SHP77 (cell line): ENCODE data around the gene ENTPD6.
A peak's percentile ranks its signal among the peaks of the same experiment; 100 is the strongest.
"Not testable (repeated sequence)": the region's sequence is repeated elsewhere in the genome, so short reads cannot be mapped to it uniquely, and the experiment has no call there.

Source experiments
- DNase-seq, 2 experiments: peaks; one replicate each; lab custom pipeline; 2025; lab: John Stamatoyannopoulos, UW

The ENTPD6 gene

DNA sequence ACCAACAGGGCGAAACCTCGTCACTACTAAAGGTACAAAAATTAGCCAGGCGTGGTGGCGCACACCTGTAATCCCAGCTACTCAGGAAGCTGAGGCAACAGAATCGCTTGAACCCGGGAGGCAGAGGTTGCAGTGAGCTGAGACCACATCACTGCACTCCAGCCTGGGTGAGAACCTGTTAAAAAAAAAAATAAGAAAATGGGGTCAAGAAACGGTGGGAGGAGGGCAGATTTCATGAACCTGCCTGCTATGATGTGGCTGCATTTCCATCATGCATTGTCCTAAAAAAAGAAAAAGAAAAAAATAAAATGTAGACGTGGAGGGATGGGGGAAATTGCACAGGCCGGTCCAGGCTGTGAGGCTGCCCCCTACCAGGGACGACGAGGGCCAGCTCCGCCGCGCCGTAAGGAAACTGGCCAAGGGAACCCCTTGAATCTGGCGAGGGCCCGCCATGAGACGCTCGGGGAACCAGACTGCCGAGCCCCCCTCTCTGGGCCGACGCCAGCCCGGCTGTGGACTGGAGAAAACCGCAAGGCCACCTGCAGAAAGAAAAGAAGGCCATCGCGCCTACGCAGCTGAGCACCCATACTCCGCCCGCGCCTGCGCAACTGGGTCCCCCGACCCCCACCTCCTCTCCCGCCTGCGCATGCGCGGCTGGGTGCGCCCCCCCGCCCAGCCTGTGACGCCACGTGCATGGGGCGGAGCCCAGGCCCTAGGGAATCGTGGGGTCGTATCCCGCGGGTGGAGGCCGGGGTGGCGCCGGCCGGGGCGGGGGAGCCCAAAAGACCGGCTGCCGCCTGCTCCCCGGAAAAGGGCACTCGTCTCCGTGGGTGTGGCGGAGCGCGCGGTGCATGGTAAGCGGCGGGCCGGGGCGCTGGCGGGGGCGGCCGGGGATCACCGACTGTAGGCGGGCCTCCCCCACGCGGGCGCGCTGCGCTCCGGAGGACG is at the start of gene ENTPD6:
Gene ENTPD6 (plus strand): TSS at position 699 of the 948 bp plus-strand sequence. CDS start 10,825 bp downstream, outside the sequence.
- DNase-seq: peak; percentile 91 to 92

DNA sequence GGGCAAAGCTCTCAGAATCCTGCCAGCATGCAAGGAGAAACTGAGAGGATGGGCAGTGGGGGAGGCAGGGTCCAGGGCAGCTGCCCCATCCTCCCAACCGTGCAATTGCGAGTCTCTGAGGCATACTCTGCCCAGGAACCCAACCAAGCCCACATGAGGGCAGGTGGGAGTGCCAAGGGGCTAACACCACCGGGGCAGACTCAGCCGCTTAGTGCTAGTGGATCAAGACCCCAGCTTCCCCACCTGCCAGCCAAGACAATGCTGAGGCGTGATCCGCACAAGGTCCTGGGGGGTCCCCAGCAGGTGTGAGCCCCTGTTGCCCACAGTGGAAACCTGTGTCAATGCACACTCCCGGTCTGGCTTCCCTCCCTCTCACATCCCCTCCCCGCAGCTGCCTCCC is 48.5 kb upstream of the ENTPD6 start:
- DNase-seq: no peak

DNA sequence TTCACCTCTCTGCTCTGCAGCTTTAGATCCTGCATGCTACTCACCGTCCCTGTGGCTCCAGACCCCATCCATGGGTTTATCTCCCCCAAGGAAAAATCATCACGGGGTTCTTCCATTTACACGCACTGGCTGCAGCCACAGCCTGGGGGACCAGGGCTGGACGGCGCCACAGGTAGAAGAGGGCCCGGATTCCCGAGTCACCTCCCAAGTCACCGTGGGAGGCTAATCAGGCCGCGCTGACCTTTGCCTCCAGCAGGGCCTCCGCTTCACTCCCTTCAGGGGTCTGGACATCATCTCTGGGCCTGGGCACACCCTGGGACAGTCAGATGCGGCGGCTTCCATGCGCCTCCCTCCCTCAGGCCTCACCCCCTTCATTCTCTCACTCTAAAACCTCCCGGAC is 47.8 kb upstream of the ENTPD6 start:
- no peak for DNase-seq

DNA sequence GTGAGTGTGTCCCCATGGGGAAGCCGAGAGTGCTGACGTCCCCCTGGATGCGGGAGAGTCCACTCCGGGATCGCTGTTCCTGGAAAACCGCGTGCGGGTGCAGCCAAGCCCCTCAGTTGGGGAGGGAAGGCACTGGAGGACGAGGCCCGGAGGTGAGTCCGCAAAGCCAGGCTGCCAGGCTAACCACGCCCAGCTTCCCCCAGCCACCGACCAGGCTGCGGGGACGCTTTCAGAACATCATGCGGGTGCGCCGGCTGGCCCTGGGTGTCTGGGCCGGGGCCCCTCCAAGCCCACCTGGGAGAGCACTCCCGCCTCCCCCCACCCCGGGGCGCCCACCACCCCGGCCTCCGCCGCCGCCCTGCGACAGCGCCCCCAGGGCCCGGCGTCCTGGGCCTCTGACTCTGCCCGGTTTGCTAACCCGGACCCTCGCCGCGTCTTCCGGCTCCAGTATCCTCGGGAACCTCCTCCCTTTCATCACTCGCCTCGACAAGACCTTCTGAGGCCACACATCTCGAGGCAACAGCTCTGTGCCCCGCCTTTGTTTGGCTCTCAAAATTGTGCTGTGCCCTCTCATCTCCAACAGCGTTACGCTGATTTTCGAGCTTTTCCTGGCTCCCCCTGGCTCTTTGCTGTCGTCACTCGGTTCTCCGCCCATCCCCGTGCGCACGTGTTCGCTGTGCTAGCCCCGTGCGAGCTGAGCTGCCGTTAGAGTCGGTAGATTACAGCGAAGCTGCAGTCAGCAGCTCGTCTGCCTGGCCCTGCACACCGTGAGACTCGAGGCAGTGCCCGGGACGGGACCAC is 47.1 kb upstream of the ENTPD6 start:
- no peak for DNase-seq

- no peak for DNase-seq
These were observed 46.3 kb upstream of the ENTPD6 start for GRCh38 chr20:25148982-25149846.

- DNase-seq: no peak
These were observed 45.5 kb upstream of the ENTPD6 start for GRCh38 chr20:25150016-25150415.

DNA sequence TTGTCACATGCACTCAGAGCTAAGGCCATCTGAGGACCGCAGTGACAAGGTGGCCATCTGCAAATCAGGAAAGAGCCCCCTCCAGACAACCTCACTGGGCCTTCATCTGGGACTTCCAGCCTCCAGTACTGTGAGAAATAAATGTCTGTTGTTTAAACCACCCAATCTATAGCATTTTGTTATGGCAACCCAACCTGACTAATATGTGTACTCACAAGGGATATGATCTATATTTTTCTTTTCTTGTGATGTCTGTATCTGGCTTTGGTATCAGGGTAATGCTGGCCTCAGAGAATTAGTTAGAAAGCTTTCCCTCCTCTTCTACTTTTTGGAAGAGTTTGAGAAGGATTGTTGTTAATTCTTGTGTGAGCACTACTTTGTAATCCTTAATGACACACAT is 37.5 kb upstream of the ENTPD6 start:
- no peak for DNase-seq

DNA sequence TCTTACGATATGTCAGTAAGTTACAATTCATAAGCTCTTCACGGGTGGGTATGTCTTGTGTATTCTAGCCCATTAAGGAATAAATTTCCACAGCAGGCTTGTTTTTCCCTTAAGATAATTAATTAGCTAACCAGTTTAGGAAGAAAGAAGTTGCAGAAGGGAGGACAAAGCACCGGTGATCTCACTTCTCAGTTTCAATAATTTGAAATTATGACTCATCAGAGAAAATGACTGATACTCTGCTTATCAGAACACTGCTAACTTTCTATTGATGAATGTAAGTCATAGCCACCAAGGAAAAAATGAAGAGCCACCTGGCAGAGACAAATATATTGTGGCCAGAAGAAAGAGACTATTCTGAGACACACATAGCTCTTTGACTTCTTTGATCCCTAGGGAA is 35.0 kb upstream of the ENTPD6 start:
- DNase-seq: no peak

DNA sequence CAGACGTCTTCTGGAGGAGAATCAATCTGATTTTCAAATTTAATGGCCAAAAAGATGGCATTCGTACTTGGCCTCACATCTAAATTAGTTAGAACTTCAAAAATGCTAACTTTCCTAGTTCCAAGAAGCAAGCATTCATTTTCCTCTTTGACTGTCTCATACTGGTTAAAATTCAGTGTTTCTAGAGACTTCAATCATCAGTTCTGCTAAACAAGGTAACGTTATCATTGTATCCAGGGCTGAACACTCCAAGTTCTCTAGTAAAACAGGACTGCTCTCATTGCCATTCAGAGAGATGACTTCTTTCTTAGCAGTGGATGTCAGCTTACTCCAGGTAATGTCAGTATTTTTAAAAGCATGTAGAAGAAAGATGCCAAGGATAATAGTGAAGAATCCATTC is 34.6 kb upstream of the ENTPD6 start:
- no peak for DNase-seq

- DNase-seq: no peak
These were observed 30.4 kb upstream of the ENTPD6 start for GRCh38 chr20:25165128-25165527.

- DNase-seq: peak in 1 of 2 experiments; percentile 72
These were observed 29.3 kb upstream of the ENTPD6 start for GRCh38 chr20:25166105-25166782.

GRCh38 chr20:25173321-25173720 is 22.2 kb upstream of the ENTPD6 start:
- no peak for DNase-seq

DNA sequence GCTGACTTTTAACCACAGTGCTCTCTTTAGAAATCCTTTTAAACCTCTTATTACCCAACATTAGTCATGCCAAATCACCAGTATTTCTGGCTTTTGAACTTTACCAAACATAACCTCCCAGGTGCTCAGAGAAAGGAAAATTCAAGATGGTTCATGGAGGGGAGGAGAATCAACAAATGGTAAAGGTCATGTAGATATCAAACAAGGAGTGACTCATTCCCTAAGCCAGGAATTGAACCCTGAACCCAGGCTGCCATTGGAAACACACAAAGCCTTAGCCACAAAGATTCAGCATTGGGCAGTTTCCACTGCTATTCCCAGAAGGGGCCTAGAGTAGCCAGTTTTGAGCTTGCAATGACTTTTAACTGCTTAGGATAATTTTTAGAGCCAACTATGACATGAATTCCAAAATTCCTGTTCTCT is 21.6 kb upstream of the ENTPD6 start:
- no peak for DNase-seq

GRCh38 chr20:25176184-25176583 is 19.3 kb upstream of the ENTPD6 start:
- no peak for DNase-seq

- DNase-seq: no peak
These were observed 17.6 kb upstream of the ENTPD6 start for GRCh38 chr20:25177890-25178321.

GRCh38 chr20:25178563-25179438 is 16.7 kb upstream of the ENTPD6 start:
- DNase-seq: peak; percentile 30 to 69

DNA sequence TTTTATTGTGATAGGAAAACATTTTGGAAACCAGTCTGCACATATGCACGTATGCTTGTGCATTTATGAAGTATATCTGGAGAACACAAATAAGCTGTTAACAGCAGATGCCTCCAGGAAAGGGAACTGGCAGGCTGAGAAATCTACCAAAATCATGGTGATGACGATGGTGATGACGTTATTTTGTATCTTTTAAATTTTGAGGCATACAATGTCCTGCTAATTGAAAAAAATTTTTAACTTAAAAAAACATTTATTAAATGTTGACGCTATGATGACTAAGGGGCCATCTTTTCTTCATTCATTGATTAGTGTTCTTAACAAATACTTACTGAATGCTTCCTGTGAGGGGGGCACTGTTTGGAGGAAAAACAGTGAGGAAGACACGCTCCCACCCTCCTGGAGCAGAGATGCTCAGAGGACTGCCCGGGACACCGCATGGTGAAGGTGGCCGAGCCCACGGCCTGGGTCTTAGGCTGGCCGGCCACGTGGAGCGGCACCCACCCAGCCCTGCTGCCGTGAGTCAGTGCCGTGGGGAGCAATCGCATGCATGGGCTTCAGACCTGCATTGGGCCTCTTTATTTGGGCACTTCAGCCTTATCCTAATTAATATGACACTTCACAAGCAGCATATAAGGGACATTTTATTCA is 15.9 kb upstream of the ENTPD6 start:
- no peak for DNase-seq

DNA sequence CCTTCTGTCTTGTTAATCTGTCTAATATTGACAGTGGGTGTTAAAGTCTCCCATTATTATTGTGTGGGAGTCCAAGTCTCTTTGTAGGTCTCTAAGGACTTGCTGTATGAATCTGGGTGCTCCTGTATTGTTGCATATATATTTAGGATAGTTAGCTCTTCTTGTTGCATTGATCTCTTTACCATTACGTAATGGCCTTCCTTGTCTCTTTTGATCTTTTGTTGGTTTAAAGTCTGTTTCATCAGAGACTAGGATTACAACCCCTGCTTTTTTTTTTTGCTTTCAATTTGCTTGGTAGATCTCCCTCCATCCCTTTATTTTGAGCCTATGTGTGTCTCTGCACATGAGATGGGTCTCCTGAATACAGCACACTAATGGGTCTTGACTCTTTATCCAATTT is 11.1 kb upstream of the ENTPD6 start:
- not testable (repeated sequence) for DNase-seq

DNA sequence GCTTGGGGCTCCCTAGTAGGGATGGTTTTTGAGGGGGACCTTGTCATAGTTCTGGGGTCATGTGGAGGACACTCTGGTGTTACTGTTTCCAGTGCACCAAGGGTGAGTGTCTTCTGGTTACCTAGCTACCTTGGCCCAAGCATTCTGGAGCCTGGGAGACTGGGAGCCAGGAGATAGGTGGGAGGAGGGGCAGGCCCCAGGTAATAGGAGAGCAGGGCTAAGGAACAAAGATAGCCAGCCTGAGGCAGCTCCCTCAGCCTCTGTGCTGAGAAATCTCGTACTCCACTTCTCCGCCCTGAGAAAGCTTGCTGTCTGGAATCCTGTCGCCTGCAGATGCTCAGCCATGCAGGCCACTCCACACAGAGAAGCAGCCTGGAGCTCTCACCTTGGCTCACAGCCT is 8.3 kb upstream of the ENTPD6 start:
- DNase-seq: no peak

- DNase-seq: no peak
These were observed 7.9 kb upstream of the ENTPD6 start for GRCh38 chr20:25187635-25188034.
